HEK293T (cell line): Measurements from ENCODE around the gene IQSEC1.

Experiments
- FOXM1 ChIP-seq: fragments of 450-650 bp; IDR thresholded peaks from 2 replicates; pipeline ENCODE4 v1.6.1; 2017; ENCODE audit warnings: mild to moderate bottlenecking, borderline replicate concordance
- LEF1 ChIP-seq: fragments of 450-650 bp; IDR thresholded peaks from 2 replicates; pipeline ENCODE4 v1.6.1; 2017; ENCODE audit warnings: mild to moderate bottlenecking, borderline replicate concordance

DNA sequence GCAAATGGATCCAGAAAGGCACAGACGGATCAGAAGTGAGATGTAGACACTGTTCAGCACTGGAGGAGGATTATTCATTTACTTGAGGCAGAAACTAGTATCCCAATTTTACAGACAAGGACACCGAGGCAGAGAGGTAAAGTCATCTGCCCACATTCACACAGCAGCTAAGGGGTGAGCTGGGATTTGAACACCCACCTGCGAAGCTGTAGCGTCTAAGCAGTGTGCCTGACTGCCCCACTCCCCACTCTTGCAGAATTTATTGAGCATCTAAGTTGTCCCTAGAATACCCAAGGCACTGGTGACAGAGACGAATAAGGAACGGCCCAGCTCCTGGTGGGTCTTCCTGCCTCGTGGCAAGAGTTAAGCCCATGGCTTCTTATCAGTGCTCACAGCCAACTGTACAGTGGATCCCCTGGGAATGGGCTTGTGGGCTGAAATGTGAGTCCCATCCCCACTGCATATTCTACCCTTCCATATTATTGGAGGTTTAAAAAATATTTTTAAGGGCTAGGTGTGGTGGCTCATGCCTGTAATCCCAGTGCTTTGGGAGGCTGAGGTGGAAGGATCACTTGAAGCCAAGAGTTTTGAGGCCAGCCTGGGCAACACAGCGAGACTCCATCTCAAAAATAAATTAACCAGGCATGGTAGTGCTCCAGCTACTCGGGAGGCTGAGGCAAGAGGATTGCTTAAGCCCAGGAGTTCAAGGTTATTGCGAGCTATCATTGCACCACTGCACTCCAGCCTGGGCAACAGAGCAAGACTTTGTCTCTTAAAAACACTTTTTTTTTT, 77.6 kb downstream of the IQSEC1 start:
- no peak for TF ChIP-seq LEF1
- TF ChIP-seq FOXM1, result no peak
